Measurements from ENCODE around the gene CERKL. TPM values are rescaled to one million over a fixed set of nuclear protein-coding genes. Genes with fewer than 3 reads are reported as not detected.
A peak's percentile ranks its signal among the peaks of the same experiment; 100 is the strongest.

CERKL gene
- total and polyA plus RNA-seq, 7 experiments from 2014 or later, result 0.20 to 14.7 (median 4.5) TPM; not detected in 4

DNA sequence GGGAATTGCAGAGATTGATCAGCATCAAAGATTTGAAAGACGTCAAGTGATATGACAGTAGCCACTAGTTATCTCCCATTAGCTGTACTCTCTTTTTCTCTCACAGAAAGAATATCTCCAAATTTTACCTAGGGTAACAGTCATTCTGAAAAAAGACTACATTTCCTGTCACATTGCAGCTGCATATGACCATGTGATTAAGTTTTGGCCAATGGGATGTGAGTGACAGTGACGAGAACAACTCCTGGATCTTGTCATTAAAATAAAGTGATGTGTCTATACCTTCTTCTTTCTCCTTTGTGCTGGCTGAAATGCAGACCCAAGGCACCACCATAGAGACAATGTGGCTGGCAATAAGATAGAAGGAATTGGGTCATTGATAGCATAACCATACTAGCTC, 34.0 kb upstream of the CERKL start:
- peaks cover 24 to 54% (median 44%) of the 10 kb centered on the region in 5 donors for H3K27me3 Mint-ChIP-seq
- no peaks in the 10 kb centered on the region for H3K4me1 Mint-ChIP-seq

DNA sequence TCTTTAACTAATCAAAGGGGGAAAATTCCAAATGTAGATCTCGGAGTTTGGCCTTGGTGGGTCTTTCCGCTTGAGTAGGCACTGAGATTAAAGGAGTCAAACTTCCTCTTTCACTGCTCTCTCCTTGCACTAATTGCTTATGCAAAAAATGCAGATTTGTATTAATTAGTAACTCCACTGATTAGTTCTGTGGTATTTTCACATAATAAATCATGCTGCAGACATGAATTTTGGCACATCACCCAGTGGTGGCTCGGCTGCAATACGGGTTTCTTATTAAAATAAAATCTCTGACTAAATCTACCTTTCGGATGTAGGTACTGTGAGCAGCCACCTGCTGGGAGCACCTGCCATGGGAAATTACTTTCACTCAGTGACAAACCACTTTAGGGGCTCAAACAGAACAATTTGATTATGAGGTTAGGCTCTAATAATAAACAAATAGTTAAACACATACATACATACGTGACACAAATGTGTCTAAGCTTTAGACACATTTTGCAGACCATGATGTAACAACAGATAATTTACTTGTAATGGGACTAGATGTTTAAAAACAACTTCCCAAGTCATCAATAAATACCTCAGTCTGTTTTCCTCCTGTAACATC, 29.8 kb upstream of the CERKL start:
- Mint-ChIP-seq H3K27me3 (peaks cover 58 to 79% (median 75%) of the 10 kb centered on the region in 5 donors), H3K27ac (no peak overlapping the region), H3K4me1 (peaks cover 20 to 32% (median 27%) of the 10 kb centered on the region in 7 donors), H3K4me3 (no peak overlapping the region), H3K9me3 (peaks cover 0 to 4% (median 0%) of the 10 kb centered on the region in 11 donors), H3K36me3 (peaks cover 0 to 7% (median 0%) of the 10 kb centered on the region in 5 donors)
- DNase-seq (no peak), ATAC-seq (no peak)
- no peak overlapping the region for H3K4me3 ChIP-seq (ENCODE audit: low read length)
- ChIA-PET CTCF (no interaction called here), POLR2A (no interaction called here)
- no peaks in the 10 kb centered on the region for H3K9me3 ChIP-seq (ENCODE audit: control insufficient read depth in 2 of 3, low read length in 3 of 3)
- H3K36me3 ChIP-seq (ENCODE audit: control insufficient read depth in 2 of 3, insufficient read depth in 3 of 3, low read length in 3 of 3), result no peaks in the 10 kb centered on the region
- no peak overlapping the region for H3K27ac ChIP-seq (ENCODE audit: low read depth, low read length)
- intact Hi-C loops (cut with micrococcal nuclease), result no loop called here
- peaks cover 17 to 19% of the 10 kb centered on the region in 2 donors for H3K27me3 ChIP-seq (ENCODE audit: control insufficient read depth in 2 of 2, insufficient read depth in 2 of 2, low read length in 2 of 2)
- peaks cover 0 to 14% of the 10 kb centered on the region in 2 donors for H3K4me1 ChIP-seq (ENCODE audit: control insufficient read depth in 2 of 2, insufficient read depth in 2 of 2, low read length in 2 of 2)

More for the DNA sequence above, 34.0 kb upstream of the CERKL start:
- Mint-ChIP-seq H3K9me3 (no peaks in the 10 kb centered on the region), H3K36me3 (peaks cover 0 to 4% (median 0%) of the 10 kb centered on the region in 5 donors), H3K4me3 (no peak overlapping the region), H3K27ac (no peak overlapping the region)
- Histone ChIP-seq H3K27ac (ENCODE audit: low read depth, low read length) (no peak overlapping the region), H3K27me3 (ENCODE audit: control insufficient read depth in 2 of 2, insufficient read depth in 2 of 2, low read length in 2 of 2) (peaks cover 0 to 8% of the 10 kb centered on the region in 2 donors), H3K9me3 (ENCODE audit: control insufficient read depth in 2 of 3, low read length in 3 of 3) (no peaks in the 10 kb centered on the region), H3K4me3 (ENCODE audit: low read length) (no peak overlapping the region), H3K36me3 (ENCODE audit: control insufficient read depth in 2 of 3, insufficient read depth in 3 of 3, low read length in 3 of 3) (no peaks in the 10 kb centered on the region), H3K4me1 (ENCODE audit: control insufficient read depth in 2 of 2, insufficient read depth in 2 of 2, low read length in 2 of 2) (no peaks in the 10 kb centered on the region)
- ChIA-PET CTCF (no interaction called here), POLR2A (no interaction called here)
- intact Hi-C loops (cut with micrococcal nuclease), result loop anchor here in 1 of 2 donors (5.0 kb wide), 1 partner anchor 1216 kb away; no protein-coding TSS in a partner anchor
- ATAC-seq (no peak), DNase-seq (no peak)

DNA sequence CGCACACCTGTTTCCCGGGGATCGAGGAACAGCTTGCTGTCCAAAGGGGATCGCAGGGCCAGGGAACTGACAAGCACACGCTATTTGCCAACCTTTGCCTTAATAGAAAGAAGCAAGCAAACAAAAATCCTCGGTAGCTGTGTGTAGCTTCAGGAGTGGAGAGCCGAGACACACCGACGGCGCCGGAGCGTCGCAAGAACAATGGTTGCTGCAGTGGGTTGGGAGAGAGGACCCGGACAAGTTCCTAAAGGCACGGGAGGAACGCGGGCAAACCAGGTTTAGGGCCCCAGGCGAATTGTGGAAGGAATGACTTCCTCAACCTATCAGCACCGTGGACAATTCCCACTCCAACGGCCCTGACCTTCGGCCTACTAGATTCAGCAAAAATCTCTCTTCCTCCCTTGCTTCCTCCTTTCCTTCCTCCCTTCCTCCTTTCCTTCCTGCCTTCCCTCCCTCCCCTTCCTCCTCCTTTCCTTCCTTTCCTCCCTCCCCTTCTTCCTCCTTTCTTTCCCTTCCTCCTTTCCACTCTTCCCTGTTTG, 28.3 kb upstream of the CERKL start:
- peaks cover 28 to 46% (median 39%) of the 10 kb centered on the region in 7 donors for H3K4me1 Mint-ChIP-seq
- peaks cover 0 to 24% of the 10 kb centered on the region in 2 donors for H3K4me1 ChIP-seq (ENCODE audit: control insufficient read depth in 2 of 2, insufficient read depth in 2 of 2, low read length in 2 of 2)
- no peak overlapping the region for H3K4me3 ChIP-seq (ENCODE audit: low read length)
- H3K27ac ChIP-seq (ENCODE audit: low read depth, low read length), result no peak overlapping the region
- H3K9me3 ChIP-seq (ENCODE audit: control insufficient read depth in 2 of 3, low read length in 3 of 3), result no peaks in the 10 kb centered on the region
- no peak for DNase-seq
- peak overlapping the region in 7 of 10 donors; percentile 0 to 78 (median 4) for H3K4me3 Mint-ChIP-seq
- H3K9me3 Mint-ChIP-seq, result peaks cover 0 to 5% (median 3%) of the 10 kb centered on the region in 11 donors
- ChIA-PET POLR2A (no interaction called here), CTCF (interaction anchor here (0.9 kb wide), 1 partner anchor 9 kb away, joined by 3 read pairs; no protein-coding TSS in a partner anchor)
- H3K27me3 Mint-ChIP-seq, result peaks cover 70 to 91% (median 85%) of the 10 kb centered on the region in 5 donors
- no peak overlapping the region for H3K27ac Mint-ChIP-seq
- no peaks in the 10 kb centered on the region for H3K36me3 ChIP-seq (ENCODE audit: control insufficient read depth in 2 of 3, insufficient read depth in 3 of 3, low read length in 3 of 3)
- no peak for ATAC-seq
- peaks cover 0 to 10% (median 4%) of the 10 kb centered on the region in 5 donors for H3K36me3 Mint-ChIP-seq
- intact Hi-C loops (cut with micrococcal nuclease), result no loop called here
- peaks cover 19 to 31% of the 10 kb centered on the region in 2 donors for H3K27me3 ChIP-seq (ENCODE audit: control insufficient read depth in 2 of 2, insufficient read depth in 2 of 2, low read length in 2 of 2)

DNA sequence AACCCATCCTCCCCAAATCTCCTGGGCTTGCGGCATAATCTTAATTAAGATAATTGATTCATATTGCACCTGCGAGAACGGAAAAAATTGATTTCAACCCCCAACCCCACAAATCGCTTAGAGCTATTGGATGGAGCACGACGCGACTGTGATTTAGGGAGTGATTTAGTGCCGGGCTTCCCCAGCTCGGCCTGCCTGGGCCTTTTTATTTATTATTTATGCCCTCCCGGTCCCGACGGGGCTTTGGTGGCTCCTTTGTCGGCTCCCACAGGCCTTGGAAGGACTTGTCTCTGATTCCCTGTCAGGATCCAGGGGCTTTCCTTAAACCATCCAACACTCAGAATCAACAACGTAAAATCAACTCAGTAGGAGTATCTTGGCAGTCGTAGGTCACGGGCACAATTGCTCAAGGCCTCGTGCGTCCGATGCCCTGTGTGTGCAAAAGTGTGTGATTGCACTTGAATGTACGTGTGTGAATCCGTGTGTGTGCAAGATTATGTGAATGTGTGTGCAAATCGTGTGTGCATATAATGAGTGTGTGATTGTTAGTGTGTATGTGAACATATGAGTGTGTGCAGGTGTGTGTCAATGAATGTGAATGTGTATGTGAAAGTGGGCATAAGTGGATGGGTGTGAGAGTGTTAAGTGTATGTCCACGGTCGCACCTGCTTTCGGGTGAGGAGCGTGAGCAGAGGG, 27.7 kb upstream of the CERKL start:
- H3K27me3 ChIP-seq (ENCODE audit: control insufficient read depth in 2 of 2, insufficient read depth in 2 of 2, low read length in 2 of 2), result peaks cover 26 to 37% of the 10 kb centered on the region in 2 donors
- ChIA-PET CTCF (no interaction called here), POLR2A (no interaction called here)
- Mint-ChIP-seq H3K27ac (peak overlapping the region in 1 of 9 donors; percentile 0), H3K4me3 (peak overlapping the region in 8 of 10 donors; percentile 0 to 78 (median 2)), H3K36me3 (peaks cover 0 to 10% (median 6%) of the 10 kb centered on the region in 5 donors), H3K4me1 (peaks cover 28 to 51% (median 40%) of the 10 kb centered on the region in 7 donors), H3K9me3 (peaks cover 0 to 7% (median 4%) of the 10 kb centered on the region in 11 donors), H3K27me3 (peaks cover 76 to 93% (median 86%) of the 10 kb centered on the region in 5 donors)
- H3K9me3 ChIP-seq (ENCODE audit: control insufficient read depth in 2 of 3, low read length in 3 of 3), result no peaks in the 10 kb centered on the region
- no peak for ATAC-seq
- DNase-seq, result no peak
- no peak overlapping the region for H3K27ac ChIP-seq (ENCODE audit: low read depth, low read length)
- H3K36me3 ChIP-seq (ENCODE audit: control insufficient read depth in 2 of 3, insufficient read depth in 3 of 3, low read length in 3 of 3), result no peaks in the 10 kb centered on the region
- no peak overlapping the region for H3K4me3 ChIP-seq (ENCODE audit: low read length)
- intact Hi-C loops (cut with micrococcal nuclease), result loop anchor here in 1 of 2 donors (5.0 kb wide), 1 partner anchor 112 kb away; no protein-coding TSS in a partner anchor
- H3K4me1 ChIP-seq (ENCODE audit: control insufficient read depth in 2 of 2, insufficient read depth in 2 of 2, low read length in 2 of 2), result peaks cover 0 to 24% of the 10 kb centered on the region in 2 donors

DNA sequence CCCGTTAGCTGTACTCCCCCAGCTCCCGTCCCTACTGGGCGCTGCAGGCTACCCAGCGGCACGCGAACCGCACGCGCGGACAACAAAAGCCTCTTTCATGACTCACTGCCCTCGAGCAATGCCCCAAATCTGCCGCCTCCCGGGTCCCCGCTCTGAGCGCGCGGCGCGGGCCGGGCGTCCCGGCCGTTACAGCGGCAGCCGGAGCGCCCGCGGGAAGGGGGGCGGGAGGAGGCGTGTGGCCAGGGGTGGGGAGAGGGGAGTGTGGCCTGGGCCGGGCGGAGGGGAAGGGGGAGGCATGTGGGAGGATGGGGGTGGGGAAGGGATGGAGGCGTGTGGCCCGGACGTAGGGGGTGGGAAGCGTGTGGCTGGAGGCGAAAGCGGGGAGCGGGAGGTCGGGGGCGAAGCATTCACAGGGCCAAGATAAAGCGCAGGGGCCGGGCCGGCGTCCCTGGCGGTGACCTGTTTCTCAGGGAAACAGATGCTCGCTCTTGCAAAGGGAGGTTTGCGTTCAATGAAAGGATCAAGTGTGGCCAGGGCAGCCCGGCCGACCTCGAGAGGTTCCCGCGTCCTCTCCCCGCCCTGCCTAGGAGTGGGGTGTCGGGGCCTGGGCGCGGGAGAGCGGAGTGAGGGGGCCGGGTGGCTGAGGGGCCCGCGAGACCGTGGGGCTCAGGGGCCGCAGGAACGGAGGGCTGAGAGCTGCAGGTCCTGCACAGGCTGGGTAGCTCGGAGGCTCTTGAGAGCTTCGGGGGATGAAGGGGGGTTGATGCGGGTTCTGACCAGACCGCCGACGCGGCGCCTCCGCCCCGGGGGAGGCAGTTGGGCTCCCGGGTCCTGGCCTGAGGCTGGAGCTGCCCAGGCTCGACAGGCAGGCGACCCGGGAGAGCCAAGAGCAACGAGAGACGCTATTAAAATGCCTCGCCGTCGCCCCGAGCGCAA, 26.9 kb upstream of the CERKL start:
- intact Hi-C loops (cut with micrococcal nuclease), result loop anchor here in 1 of 2 donors (5.0 kb wide), 1 partner anchor 111 kb away; no protein-coding TSS in a partner anchor
- Histone ChIP-seq H3K4me3 (ENCODE audit: low read length) (no peak overlapping the region), H3K36me3 (ENCODE audit: control insufficient read depth in 2 of 3, insufficient read depth in 3 of 3, low read length in 3 of 3) (no peaks in the 10 kb centered on the region), H3K4me1 (ENCODE audit: control insufficient read depth in 2 of 2, insufficient read depth in 2 of 2, low read length in 2 of 2) (peaks cover 0 to 24% of the 10 kb centered on the region in 2 donors), H3K9me3 (ENCODE audit: control insufficient read depth in 2 of 3, low read length in 3 of 3) (no peaks in the 10 kb centered on the region), H3K27ac (ENCODE audit: low read depth, low read length) (no peak overlapping the region), H3K27me3 (ENCODE audit: control insufficient read depth in 2 of 2, insufficient read depth in 2 of 2, low read length in 2 of 2) (peaks cover 28 to 37% of the 10 kb centered on the region in 2 donors)
- DNase-seq (peak in 1 of 9 donors; percentile 26), ATAC-seq (no peak)
- H3K27me3 Mint-ChIP-seq, result peaks cover 84 to 96% (median 86%) of the 10 kb centered on the region in 5 donors
- H3K27ac Mint-ChIP-seq, result peak overlapping the region in 1 of 9 donors; percentile 69
- peaks cover 0 to 14% (median 9%) of the 10 kb centered on the region in 5 donors for H3K36me3 Mint-ChIP-seq
- ChIA-PET POLR2A (no interaction called here), CTCF (no interaction called here)
- peak overlapping the region; percentile 51 to 81 (median 70) for H3K4me3 Mint-ChIP-seq
- H3K9me3 Mint-ChIP-seq, result peaks cover 3 to 15% (median 8%) of the 10 kb centered on the region in 11 donors
- peaks cover 31 to 59% (median 44%) of the 10 kb centered on the region in 7 donors for H3K4me1 Mint-ChIP-seq
